ENCODE data around the gene HOXC4. TPM values are rescaled to one million over a fixed set of nuclear protein-coding genes. Genes with fewer than 3 reads are reported as not detected.

The HOXC4 gene
- total and polyA plus RNA-seq, 4 donors = 0.18 to 0.86 (median 0.51) TPM

DNA sequence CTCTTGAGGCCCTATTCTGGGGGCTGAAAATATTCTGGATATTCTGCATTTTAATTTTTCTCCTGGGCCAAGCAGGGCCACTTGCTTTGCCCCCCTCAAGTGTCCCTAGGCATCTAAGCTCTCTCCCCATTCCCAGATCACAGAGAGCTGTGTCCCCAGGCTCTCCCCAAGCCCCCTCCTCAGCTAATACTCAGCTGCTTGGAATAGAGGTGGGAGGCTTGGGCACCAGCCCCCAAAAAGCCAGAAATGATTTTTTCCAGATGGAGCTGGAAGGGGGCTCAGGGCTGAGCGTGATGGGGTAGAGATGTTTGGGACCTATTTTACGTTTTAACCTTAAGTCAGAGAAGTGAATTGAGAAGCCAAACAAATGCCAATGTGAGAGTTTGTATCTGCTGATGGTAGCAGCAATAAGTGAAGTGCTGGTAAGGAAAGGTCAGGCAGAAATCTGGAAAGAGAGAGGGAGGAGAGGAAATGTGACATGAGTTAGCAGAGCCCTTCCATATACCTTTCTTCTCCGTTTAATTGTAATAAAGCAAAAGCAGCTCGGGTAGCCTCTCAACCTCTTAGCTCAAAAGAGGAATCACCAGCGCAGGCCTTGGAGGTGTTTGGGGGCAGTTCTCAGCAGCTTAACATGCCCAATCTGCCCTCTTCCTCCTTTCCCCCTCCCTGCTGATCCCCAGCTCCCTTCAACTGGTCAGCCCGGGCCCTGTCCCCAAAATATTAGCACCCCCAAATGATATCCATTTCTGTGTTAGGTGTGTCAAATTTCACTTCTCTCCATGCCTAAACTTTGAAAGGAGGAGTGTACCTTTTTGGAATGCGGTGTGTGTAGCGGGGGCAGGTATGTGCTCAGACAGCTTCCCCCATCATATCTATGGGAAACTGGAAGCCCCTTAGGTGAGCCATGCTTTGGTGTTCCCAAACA lies 30.4 kb upstream of the HOXC4 start:
- TF ChIP-seq, protein P1, sequence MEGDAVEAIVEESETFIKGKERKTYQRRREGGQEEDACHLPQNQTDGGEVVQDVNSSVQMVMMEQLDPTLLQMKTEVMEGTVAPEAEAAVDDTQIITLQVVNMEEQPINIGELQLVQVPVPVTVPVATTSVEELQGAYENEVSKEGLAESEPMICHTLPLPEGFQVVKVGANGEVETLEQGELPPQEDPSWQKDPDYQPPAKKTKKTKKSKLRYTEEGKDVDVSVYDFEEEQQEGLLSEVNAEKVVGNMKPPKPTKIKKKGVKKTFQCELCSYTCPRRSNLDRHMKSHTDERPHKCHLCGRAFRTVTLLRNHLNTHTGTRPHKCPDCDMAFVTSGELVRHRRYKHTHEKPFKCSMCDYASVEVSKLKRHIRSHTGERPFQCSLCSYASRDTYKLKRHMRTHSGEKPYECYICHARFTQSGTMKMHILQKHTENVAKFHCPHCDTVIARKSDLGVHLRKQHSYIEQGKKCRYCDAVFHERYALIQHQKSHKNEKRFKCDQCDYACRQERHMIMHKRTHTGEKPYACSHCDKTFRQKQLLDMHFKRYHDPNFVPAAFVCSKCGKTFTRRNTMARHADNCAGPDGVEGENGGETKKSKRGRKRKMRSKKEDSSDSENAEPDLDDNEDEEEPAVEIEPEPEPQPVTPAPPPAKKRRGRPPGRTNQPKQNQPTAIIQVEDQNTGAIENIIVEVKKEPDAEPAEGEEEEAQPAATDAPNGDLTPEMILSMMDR (IDR thresholded peaks at IDR 0.05; ENCODE audit: control extremely low read depth, extremely low read depth) = no peak
- Histone ChIP-seq H3K9ac (ENCODE audit: insufficient read depth in 1 of 2, low read length in 2 of 2) (no peak overlapping the region), H3K36me3 (ENCODE audit: control insufficient read depth in 4 of 4, insufficient read depth in 4 of 4, low read length in 4 of 4) (no peaks in the 10 kb centered on the region), H3K27me3 (ENCODE audit: control insufficient read depth in 3 of 3, insufficient read depth in 3 of 3, low read length in 2 of 3) (peaks cover 9 to 91% (median 67%) of the 10 kb centered on the region in 3 donors), H3K4me1 (ENCODE audit: control insufficient read depth in 5 of 5, insufficient read depth in 5 of 5, low read length in 5 of 5) (peaks cover 0 to 22% (median 5%) of the 10 kb centered on the region in 5 donors), H3K27ac (ENCODE audit: low read depth in 1 of 2, low read length in 1 of 2) (no peak overlapping the region), H3K4me3 (no peak overlapping the region), H3K9me3 (ENCODE audit: control insufficient read depth in 4 of 4, insufficient read depth in 3 of 4, low read length in 3 of 4) (no peaks in the 10 kb centered on the region)
- ATAC-seq (ENCODE audit: insufficient read depth, low FRiP score) (no peak), DNase-seq (no peak)
- WGBS, 2 donors = 33 to 40% methylated on average over 8 of the region's 8 CpGs

DNA sequence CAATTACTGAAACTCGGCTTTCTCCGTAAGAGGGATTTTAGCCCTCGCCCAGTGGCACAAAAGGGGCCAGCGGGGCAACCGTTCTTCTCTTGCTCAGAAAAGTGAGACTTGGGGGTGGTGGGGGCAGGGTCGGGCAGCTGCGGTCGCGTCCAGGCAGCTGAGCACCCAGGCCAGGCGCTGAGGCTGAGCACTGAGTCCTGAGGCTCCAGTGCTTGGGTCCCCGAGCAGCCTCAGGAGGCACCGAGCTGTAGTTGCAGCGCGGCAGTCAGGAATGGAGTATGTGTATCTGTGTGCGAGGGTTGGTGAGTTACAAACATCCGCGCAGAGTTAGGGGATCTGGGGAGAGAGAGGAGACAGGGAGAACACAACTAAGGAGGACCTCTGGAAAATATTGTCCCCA lies 29.5 kb upstream of the HOXC4 start:
- Histone ChIP-seq H3K27me3 (ENCODE audit: control insufficient read depth in 3 of 3, insufficient read depth in 3 of 3, low read length in 2 of 3) (peaks cover 9 to 93% (median 72%) of the 10 kb centered on the region in 3 donors), H3K27ac (ENCODE audit: low read depth in 1 of 2, low read length in 1 of 2) (no peak overlapping the region), H3K36me3 (ENCODE audit: control insufficient read depth in 4 of 4, insufficient read depth in 4 of 4, low read length in 4 of 4) (no peaks in the 10 kb centered on the region), H3K9ac (ENCODE audit: insufficient read depth in 1 of 2, low read length in 2 of 2) (no peak overlapping the region), H3K4me1 (ENCODE audit: control insufficient read depth in 5 of 5, insufficient read depth in 5 of 5, low read length in 5 of 5) (peaks cover 0 to 21% (median 3%) of the 10 kb centered on the region in 5 donors), H3K9me3 (ENCODE audit: control insufficient read depth in 4 of 4, insufficient read depth in 3 of 4, low read length in 3 of 4) (no peaks in the 10 kb centered on the region), H3K4me3 (no peak overlapping the region)
- no peak for ATAC-seq (ENCODE audit: insufficient read depth, low FRiP score)
- 23 to 31% methylated on average over 17 of the region's 17 CpGs for WGBS, 2 donors
- no peak for DNase-seq
- TF ChIP-seq, protein P1 (IDR thresholded peaks at IDR 0.05; ENCODE audit: control extremely low read depth, extremely low read depth) = no peak

DNA sequence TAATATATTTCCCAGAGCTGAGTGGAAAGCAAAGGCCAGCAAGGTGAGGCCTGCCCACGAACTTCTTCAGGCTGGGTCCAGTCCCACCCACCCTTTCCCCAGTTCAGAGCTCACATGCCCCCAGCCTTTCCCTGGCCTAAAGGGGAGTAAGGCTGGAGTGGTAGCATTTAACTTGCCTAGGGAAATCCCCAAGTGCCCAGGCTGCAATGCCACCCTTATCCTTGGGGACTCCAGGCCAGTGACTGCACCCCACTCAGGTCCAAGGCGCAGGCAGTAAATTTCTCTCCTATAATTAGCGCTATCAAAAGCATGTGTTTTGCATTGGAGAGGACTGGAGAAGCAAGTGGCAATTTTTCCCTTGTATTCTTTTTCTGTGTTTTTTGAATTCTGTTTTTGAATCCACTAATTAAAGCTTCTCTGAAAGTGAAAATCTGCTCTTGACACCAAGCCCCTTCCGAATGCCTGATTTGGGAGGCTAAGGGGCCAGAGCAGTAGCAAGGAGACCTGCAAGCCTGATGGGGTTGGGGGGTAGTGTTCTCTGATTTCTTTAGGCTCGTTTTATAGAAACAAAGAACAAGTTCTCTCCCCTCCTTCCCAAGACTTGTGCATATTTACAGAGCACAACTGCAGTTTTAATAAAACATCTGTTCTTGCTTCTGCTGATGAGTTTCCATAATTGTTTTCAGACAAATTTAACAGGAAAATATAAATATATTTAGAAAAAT lies 28.9 kb upstream of the HOXC4 start:
- ATAC-seq (ENCODE audit: insufficient read depth, low FRiP score) (no peak), DNase-seq (no peak)
- Histone ChIP-seq H3K36me3 (ENCODE audit: control insufficient read depth in 4 of 4, insufficient read depth in 4 of 4, low read length in 4 of 4) (no peaks in the 10 kb centered on the region), H3K27ac (ENCODE audit: low read depth in 1 of 2, low read length in 1 of 2) (no peak overlapping the region), H3K9me3 (ENCODE audit: control insufficient read depth in 4 of 4, insufficient read depth in 3 of 4, low read length in 3 of 4) (no peaks in the 10 kb centered on the region), H3K4me3 (no peak overlapping the region), H3K27me3 (ENCODE audit: control insufficient read depth in 3 of 3, insufficient read depth in 3 of 3, low read length in 2 of 3) (peaks cover 9 to 96% (median 73%) of the 10 kb centered on the region in 3 donors), H3K4me1 (ENCODE audit: control insufficient read depth in 5 of 5, insufficient read depth in 5 of 5, low read length in 5 of 5) (peaks cover 0 to 19% (median 0%) of the 10 kb centered on the region in 5 donors), H3K9ac (ENCODE audit: insufficient read depth in 1 of 2, low read length in 2 of 2) (no peak overlapping the region)
- TF ChIP-seq, protein P1 (IDR thresholded peaks at IDR 0.05; ENCODE audit: control extremely low read depth, extremely low read depth) = no peak
- 39 to 42% methylated on average over 5 of the region's 5 CpGs for WGBS, 2 donors
